GM19395 (cell line): ENCODE results near the gene ASPG.

ENCODE experiments used
- ATAC-seq: cut with Tn5 transposase; IDR thresholded peaks from one replicate; pipeline ENCODE4 v1.9.1; 2021; ENCODE audit warnings: mild to moderate bottlenecking, moderate library complexity; ENCODE audit not compliant: unreplicated experiment

ASPG gene

DNA sequence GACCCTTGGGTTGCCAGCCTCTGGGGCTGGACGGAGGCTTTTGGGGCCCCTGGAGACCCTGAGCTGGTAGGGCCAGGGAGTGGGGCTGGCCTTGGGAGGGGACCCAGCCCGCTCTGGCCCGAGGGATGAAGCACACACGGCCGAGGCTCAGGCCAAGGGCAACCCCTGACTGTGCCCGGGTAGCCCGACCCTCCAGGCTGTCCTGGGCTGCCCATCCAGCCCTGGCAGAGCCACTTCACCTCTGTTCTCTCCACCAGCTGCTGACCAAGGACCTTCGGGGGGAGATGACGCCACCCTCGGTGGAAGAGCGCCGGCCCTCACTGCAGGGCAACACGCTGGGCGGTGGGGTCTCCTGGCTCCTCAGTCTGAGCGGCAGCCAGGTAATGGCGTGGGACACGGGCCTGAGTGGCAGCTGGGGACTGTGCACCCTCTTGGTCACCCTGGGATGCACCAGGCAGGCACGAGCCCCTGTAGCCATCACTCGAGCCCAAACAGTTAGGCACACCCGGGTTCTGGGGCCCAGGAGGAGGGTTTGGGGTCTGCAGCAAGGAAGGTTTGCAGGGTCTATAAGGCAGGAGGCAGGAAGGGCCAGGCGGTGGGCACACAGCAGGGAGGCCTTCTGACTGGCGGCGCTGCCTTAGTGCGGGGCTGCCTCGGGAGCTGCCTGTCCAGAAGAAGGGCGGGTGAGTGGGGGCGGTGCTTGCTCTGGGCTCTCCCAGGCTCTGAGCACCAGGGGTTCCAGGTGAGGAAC, 19.7 kb downstream of the ASPG start:
- no peak for ATAC-seq

DNA sequence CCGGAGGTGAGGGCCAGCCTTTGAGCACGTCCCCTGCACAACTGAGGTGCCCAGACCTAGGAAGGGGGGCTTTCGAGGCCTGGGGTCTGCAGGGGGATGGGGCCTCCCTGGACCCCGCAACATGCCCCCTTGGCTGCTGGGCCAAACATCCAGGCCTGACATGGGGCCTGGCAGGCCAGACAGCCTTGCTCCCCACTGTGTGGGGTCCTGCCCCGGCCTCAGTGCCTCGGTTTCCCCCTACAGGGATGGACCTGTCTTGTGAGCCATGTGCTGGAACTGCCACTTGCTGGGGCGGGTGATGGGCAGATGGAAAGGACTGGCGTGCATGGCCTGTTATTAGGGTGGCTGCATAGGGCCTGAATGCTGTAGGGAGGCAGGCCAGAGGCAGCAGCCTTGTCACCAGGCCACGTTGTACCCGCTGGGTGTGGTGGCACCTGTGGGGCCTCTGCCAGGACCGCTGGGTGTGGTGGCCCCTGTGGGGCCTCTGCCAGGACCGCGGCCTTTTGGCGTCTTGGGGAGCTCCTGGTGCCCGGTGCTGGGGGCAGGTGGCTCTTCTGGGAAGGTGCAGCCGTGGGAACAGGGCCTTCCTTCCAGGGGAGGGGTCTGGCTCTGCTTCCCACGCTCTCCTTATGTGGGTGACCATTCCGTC, 20.4 kb downstream of the ASPG start:
- no peak for ATAC-seq

DNA sequence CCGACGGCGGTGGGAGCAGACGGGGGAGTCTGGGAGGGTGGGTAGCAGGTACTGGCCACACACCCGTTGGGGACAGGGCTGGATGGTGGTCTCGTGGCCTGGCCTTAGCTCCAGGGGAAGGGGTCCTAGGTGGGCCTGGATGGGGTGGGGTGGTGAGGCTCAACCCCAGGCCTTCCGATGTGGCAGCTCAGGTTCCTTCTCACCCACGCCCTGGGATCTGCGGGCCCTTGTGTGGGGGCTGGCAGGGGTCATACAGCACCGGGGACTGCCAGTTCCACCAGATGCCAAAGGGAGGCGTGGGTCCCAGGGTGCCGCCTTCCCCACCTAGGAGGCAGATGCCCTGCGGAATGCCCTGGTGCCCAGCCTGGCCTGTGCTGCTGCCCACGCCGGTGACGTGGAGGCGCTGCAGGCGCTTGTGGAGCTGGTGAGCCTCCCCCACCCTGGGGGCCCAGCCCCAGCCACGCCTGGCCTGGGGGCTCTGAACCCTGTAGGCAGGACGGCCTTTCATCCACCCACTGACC, 21.0 kb downstream of the ASPG start:
- ATAC-seq = no peak

DNA sequence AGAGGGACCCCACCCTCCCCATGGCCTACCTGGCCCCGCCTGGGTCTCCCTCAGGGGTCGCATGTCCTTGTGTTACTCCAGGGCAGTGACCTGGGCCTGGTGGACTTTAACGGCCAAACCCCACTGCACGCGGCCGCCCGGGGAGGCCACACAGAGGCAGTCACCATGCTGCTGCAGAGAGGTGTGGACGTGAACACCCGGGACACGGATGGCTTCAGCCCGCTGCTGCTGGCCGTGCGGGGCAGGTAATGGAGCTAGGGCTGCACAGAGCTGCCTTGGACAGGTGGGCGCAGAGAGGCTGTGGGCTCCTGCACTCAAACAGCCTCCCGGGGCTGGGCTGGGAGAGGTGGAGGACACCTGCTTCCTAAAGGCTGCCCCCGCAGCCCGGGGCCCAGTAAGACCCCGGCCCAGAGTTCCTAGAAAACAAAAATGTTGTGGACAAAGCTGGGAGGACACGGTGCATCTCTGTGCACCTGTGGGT, 21.6 kb downstream of the ASPG start:
- ATAC-seq = no peak

DNA sequence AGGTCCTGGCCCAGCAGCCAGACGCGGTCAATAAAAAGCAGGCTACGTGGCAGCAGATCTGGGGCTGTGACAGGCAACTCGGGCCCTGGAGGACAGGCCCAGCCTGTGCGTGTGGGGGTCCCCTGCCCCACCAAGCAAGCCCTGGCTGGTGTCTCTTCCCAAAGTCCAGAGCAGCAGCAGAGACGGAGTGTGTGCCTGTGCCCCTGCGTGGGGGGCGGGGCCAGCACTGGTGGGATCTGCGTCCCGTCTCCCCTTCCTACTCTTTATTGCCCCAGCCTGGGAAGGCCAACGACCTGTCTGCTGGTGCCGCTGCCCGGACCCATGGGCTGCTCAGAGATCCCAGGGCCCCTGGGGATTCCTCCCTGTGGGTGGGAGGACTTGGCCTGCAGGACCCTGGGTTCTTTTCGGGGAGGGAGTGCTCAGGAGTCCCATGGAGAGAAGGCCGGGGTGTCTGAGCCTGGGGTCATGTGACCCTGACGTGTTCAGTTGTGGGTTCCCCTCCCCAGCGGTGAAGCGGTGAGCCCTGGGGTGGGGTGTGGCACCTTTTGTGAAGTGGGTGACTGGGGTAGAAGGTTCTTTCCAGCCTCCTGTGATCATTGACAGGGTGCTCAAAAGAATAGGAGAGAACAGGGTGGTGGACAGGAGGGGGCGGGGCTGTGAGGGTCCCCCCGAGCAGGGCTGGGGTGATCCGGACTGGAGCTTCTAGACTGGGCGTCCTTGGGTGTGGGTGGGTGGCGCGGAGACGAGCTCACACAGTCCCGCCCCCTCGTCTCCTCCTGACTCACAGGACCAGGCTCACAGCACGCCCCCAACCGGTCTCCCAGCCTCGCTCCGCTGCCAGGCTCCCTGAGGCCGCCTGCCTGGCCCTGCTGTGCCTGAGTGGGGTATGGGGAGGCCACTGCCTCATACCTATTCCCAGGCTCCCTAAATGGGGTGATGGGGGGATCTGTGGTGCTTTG, 22.4 kb downstream of the ASPG start:
- ATAC-seq = no peak

DNA sequence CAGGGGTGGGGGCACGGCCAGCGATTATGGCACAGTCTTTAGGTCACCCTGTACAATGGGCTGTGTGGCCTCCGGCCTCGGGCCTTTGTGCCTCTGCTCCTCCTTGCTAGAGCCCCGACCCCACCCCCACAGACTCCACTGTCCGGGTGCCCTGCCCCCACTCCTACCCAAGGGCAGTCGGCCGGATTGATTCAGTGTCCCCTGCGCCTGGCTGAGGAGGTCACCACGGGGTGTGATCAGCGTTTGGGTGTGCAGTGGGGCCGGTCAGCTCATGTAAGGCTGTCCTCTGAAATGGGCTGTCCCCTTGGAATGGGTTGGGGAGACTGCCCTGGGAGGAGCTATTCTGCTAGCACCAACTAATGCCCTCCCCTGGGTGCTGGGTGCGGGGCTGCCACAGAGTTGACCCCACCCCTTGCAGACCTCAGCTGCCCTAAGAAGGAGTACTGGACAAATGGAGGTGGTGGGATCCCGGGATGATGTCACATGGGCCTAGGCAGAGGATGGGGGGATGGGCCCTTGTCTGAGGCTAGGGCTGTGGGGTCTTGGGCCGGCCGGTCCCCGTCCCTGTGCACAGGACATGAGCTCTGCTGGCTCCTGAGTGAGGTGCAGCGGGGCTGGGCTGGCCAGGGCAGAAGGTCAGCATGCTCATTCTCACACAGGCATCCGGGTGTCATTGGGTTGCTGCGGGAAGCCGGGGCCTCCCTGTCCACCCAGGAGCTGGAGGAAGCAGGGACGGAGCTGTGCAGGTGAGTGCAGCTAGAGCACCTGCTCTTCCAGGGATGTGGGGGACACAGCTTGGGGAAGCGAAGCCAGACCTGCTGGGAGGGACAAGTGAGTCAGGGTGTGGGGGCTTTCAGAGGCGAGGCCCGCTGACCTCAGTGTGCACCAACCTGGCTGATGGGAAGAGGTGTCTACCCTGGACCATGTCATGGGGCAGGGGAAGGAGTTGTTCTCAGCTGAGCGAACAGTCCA, 23.4 kb downstream of the ASPG start:
- ATAC-seq = no peak

DNA sequence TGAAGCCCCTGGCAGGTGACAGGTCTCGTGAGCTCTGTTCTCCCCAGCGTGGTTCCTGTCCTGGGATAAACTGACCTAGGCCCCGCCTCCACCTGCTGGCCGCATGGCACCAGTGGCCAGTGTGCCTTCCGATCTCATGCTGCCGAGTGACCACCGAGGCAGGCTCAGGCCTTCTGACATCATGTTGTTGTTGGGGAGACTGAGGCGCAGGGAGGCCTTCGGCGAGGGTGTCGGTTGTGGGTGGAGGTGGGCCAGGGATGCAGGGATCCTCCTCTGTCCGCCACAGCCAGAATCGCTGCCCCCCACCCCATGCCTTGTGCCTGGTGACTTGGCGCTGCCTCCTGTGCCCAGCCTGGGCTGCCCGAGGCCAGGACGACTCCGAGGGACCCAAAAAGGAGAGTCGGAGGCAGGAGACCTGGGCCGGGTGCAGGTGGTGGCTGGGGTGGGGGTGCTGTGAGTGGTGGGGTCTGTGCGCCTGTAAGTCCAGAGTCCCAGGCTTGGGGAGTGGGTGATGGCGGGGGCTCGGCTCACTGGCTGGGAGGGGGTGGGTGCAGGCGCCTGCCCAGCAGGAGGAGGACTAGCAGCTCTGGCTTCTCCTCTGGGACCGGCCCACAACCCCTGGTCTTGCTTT, 24.3 kb downstream of the ASPG start:
- ATAC-seq = no peak

DNA sequence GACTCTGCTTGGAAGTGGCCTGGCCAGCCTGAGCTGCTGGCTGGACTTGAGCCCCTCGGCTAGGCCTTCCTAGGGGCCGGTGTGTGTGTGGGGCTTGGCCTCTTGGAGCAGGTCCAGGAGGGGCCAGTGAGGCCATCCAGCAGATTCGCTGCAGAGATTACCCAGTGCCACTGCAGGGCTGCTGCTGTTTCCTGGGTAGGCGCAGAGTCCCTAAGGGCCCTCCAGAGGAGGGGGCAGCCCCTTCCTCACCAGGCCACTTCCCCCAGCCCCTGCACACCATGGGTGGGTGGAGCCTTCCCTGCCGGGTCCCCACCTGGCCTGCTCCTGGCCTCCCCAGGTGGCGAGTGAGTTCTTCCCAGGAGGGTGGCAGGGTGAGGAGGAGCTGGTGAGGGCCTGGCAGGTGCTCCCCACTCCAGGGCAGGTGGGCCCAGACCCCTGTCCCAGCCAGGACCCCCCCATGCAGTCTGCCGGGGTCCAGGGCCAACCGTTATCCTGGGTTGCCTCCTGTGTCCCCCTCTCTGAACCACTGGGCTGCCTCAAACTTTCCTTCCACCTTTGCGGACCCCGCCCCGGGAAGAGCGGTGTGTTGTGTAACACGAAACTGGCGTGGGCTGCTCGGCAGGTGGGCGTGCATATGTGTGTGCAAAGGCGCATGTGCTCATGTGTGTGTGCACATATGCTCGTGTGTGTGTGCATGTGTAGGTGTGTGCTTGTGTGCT, 25.1 kb downstream of the ASPG start:
- no peak for ATAC-seq

DNA sequence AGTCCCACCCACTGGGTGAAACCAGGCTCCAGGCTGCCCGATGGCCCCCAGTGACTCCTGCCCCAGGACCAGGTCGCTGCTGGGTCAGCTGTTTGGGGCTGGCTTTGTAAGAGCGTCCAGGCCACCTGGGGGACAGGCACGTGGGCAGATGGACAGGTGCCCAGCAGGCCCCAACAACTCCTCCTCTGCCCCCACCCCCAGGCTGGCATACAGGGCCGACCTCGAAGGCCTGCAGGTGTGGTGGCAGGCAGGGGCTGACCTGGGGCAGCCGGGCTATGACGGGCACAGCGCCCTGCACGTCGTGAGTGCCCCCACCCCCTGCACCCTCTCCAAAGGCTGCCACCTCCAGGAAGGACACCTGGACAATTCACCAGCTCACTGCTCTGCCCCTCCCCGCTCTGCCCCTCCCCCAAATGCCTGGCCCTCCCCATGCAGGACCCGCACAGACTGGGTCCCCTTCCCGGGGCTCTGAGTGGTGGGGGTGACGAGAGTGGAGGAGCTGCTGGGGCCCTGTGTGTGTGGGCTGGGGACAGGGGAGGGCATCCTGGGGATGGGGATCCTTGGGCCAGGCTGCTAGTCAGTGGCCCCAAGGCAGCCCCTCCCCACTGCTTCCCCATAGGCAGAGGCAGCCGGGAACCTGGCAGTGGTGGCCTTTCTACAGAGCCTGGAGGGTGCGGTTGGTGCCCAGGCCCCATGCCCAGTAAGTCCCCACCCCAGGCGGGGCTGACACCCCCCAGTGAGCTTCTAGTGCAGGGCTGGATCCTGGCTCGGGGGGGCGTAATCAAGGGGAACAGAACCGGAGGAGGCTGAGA, 26.0 kb downstream of the ASPG start:
- no peak for ATAC-seq

DNA sequence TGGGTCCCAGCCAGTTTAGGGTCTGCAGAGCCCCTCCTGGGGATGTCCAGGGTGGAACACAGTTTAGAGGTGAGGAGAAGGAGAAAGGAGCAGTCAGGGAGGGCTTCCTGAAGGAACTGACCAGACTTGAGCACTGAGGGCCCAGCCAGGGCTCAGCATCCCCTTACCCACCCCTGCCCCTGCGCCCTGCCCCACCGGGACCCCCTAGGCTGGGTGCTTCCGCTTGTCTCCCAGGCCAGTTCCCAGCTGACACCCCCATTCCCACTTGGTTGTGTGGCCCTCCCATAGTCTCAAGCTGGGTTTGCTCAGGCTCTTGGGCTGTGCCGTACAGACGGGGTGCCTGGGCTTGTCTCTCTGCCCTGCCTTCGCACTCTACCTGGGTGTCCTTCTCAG, 26.6 kb downstream of the ASPG start:
- ATAC-seq = no peak

DNA sequence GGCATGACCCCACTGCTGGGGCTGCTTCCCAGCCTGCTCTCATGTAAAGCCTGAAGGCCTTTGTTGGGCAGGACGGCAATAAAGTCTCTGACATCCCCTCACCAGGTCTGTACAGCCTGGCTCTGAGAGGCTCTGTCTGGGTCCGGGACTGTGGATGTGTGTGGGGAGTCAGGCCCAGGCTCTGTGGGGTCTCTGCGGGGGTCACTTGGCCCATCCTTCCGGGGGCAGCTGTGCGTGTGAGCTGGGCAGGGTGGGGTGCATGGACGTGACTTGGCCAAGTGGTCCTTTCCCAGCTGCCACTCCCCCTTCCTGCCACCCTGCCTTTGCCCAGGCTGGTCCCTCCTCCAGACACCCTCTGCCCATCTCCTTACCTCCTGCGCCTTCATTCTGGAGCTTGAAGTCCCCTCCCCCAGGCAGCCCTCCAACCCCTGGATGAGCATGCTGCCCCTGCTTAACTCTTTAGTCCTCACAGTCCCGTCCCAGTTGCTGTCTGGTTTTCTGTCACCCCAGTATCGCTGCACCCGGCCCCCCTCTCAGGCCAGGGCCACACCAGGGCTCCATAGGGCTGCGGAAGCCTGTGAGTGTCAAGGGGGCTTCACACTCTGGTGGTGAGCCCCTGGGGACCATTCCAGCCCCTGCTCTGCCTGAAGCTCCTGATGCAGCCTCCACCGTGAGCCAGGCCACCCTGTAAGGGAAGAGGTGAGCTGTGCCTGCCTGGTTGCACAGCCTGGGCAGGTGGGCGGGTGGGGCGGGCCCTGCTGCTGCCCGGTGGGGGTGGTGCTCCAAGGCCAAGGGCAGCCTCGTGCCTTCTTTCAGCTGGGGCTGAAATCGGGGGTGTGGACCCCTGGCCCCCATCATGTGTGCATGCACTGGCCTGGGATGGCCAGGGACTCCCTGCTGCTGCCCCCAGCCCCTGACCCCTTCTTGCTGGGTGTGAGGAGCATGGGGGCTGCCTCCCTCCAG, 27.4 kb downstream of the ASPG start:
- ATAC-seq = no peak

DNA sequence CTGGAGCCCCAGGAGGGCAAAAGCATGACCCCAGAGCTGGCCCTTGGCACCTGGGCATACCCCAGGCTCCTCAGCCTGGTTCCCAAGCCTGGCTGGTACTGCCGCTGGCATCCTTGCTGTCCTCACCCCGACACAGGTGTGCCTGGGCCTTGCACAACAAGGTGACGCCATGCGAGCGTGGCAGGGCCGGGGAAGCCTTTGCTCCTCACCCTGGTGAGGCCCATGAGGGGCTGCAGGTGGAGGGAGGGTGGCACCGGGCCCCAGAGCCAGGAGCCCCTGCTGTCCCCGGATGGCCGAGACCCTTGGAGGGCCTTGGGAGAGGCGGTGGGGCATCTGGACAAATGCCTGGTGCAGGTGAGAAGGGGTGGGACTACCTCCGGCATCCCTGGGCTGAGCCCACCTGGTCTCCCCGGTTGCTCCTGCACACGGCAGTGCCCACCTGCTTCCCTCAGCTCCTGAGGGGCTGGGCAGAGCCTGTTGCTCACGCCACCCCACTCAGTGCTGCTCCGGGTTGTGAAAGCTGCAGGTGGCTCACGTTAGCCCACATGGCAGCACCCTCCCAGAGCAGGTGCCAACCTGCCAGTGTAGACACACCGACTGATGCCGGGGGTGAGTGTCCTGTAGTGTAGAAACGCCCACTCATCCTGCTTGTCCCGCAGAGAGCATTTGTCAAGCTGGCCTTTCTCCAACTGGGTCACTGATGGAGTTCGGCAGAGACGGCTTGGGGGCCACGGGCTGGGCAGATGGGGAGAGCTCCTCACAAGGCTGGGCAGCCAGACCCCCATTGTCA, 28.3 kb downstream of the ASPG start:
- ATAC-seq = no peak

DNA sequence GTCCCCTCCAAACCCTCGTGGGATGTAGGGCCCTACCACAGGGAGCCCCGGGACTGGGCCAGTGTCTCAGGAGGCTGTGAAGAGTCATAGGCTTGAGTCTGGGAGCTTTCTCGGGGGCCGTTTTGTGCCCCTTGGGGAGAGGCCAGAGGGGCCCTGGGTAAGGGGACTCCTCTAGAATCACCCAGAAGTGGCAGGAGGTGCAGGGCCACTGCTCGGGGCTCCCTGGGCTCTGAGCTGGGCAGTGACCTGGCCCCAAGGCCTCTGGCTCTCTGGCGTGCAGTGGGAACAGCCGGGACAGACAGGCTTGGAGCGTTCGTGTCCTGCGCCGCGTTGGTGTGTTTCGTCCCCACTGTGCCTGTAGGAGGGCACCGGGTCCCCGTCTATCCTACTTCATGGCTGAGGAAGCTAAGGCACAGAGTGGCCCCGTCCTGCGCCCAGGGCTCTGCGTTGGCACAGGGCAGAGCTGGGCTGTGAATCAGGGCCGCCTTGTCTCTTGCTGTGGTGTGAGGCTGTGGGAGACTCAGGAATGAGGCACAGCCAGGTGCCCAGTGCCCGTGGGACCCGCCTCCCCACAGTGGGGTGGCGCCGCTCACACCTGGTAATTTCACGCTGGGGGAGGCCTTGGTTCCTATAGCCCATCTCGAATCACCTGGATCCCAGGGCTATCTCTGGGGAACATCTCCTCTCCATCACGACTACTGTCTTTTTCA, 29.1 kb downstream of the ASPG start:
- no peak for ATAC-seq

DNA sequence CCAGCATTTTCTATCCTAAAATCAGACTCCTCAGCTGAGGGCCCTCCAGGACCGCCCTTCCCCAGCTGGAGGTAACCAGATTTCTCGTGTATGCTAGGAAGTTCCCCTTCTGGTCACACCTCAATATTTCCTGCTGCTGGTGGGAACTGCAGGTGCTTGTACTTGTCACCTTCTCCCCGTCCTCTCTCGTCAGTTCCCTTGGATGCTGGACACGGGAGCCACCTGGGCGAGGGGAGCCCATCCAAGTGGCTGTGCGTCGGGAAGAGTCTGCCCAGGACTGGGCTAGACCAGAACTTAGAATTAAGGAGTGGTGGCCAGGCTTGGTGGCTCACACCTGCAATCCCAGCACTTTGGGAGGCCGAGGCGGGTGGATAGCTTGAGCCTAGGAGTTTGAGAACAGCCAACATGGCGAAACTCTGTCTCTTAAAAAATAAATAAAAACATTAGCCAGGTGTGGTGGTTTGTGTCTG, 29.7 kb downstream of the ASPG start:
- no peak for ATAC-seq

DNA sequence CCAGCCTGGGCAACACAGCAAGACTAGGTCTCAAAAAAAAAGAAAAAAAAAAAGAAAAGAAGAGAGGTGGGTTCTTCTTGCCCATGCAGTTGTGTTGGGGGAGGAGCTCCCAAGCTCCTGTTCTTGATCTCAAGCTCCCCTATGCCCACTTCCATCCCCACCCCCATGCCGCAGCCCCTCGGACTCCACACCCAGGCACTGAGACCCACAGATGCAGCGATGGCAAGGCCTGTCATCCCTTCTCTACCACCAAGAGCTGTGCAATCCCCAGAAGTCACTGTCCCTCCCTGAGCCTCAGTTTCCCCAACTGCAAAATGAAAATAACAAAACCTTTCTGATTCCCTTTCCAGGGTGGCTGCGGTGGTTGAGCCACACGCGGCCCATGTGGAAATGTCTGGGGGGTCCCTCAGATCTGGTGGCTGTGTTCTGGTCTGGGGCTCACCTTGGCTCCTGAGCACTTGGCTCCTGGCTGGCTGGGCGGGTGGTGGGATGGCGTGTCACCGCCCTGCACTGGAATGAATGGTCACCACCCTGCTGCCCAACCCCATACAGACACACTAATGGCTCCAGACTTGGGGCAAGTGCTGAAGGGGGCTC, 30.3 kb downstream of the ASPG start:
- ATAC-seq = no peak
